Neutrophil (primary cell): Measurements from ENCODE around the gene BCAP29.

Experiments
- H3K27ac ChIP-seq: fragments of 200-600 bp; sonication (generic); 2 replicates; pipeline ENCODE4 v1.5.1; 2016; ENCODE audit warnings: mild to moderate bottlenecking, moderate library complexity
- H3K27me3 ChIP-seq: fragments of 200-600 bp; sonication (generic); 2 replicates; pipeline ENCODE4 v1.6.0; 2016; ENCODE audit warnings: mild to moderate bottlenecking
- H3K36me3 ChIP-seq: fragments of 200-600 bp; sonication (generic); 2 replicates; pipeline ENCODE4 v1.5.1; 2017
- H3K4me1 ChIP-seq, 2 experiments: fragments of 200-600 bp in 1 of 2; sonication (generic) in 1 of 2; 1 replicate in 1 of 2; 2 replicates in 1 of 2; pipeline versions ENCODE4 v1.5.1 to v1.6.1; 2013 to 2016; ENCODE audit warnings: low read depth in 1 of 2, low read length in 1 of 2, mild to moderate bottlenecking in 1 of 2, moderate library complexity in 1 of 2; ENCODE audit not compliant: control insufficient read depth in 1 of 2, insufficient read depth in 1 of 2
- H3K4me3 ChIP-seq, 2 experiments: fragments of 200-600 bp in 1 of 2; sonication (generic) in 1 of 2; 1 replicate in 1 of 2; 2 replicates in 1 of 2; pipeline ENCODE4 v1.5.1; 2013 to 2016; ENCODE audit warnings: low read depth in 1 of 2, low read length in 1 of 2, mild to moderate bottlenecking in 1 of 2, moderate library complexity in 1 of 2
- H3K9me3 ChIP-seq: fragments of 200-600 bp; sonication (generic); 2 replicates; pipeline ENCODE4 v1.5.1; 2016
- TF ChIP-seq, protein P1 (sequence below): fragments of 200-600 bp; sonication (generic); IDR thresholded peaks from 2 replicates; pipeline ENCODE4 v1.5.1; 2016; ENCODE audit warnings: antibody characterized with exemption

BCAP29 gene

DNA sequence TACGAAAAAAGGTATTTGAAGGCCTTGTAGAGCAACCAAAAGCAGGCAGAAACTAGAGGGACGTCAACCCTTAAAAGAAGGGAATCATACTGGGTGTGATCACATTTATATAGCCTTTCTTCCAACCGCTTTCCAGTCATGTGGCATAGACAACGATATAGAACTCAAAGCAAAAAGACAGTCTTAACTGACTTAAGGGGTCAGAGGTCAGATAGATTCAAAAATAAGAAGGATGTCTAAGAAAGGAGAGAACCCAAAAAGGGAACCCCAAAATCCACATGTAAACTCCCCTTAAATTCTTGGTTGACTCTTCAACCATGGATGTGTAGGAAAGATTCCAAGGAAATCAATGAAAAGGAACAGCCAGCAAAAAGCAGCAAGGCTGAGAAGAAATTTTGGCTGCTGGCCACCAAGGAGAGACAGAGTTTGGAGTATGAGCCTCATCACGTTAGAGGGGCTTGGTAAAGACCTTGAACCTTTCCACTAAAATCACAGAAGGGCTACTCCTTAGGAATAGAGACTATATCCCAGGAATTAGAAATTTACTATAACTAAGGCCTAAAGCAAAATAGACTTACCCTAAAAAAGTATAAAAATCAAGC lies 8.6 kb downstream of the BCAP29 start:
- H3K27ac ChIP-seq: no peak overlapping the region

DNA sequence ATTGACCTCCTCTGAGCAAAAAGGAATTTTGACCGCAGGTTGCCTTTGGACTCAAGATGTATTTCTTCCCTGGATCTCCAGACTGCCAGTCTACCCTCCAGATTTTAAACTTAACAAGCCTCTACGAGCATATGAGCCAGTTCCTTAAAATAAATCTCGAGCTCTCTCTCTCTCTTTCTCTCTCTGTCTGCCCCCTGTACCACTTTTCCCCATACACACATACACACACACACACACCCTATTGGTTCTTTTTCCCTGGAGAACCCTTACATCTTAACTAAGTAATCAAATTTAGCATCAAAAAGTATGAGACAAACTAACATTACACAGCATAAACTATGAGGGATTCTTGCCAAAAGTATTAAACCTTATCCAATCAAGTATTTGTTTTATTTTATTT lies 11.4 kb downstream of the BCAP29 start:
- Histone ChIP-seq H3K9me3 (no peaks in the 10 kb centered on the region), H3K36me3 (no peaks in the 10 kb centered on the region), H3K27me3 (no peaks in the 10 kb centered on the region), H3K4me1 (peaks cover 17 to 24% of the 10 kb centered on the region in 2 experiments), H3K27ac (no peak overlapping the region), H3K4me3 (no peak overlapping the region)
- TF ChIP-seq, protein P1, sequence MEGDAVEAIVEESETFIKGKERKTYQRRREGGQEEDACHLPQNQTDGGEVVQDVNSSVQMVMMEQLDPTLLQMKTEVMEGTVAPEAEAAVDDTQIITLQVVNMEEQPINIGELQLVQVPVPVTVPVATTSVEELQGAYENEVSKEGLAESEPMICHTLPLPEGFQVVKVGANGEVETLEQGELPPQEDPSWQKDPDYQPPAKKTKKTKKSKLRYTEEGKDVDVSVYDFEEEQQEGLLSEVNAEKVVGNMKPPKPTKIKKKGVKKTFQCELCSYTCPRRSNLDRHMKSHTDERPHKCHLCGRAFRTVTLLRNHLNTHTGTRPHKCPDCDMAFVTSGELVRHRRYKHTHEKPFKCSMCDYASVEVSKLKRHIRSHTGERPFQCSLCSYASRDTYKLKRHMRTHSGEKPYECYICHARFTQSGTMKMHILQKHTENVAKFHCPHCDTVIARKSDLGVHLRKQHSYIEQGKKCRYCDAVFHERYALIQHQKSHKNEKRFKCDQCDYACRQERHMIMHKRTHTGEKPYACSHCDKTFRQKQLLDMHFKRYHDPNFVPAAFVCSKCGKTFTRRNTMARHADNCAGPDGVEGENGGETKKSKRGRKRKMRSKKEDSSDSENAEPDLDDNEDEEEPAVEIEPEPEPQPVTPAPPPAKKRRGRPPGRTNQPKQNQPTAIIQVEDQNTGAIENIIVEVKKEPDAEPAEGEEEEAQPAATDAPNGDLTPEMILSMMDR: no peak

More for the DNA sequence above, 8.6 kb downstream of the BCAP29 start:
- Histone ChIP-seq H3K9me3 (no peaks in the 10 kb centered on the region), H3K36me3 (no peaks in the 10 kb centered on the region), H3K4me1 (peaks cover 12 to 13% of the 10 kb centered on the region in 2 experiments), H3K27me3 (no peaks in the 10 kb centered on the region), H3K4me3 (no peak overlapping the region)
- TF ChIP-seq, protein P1: no peak

DNA sequence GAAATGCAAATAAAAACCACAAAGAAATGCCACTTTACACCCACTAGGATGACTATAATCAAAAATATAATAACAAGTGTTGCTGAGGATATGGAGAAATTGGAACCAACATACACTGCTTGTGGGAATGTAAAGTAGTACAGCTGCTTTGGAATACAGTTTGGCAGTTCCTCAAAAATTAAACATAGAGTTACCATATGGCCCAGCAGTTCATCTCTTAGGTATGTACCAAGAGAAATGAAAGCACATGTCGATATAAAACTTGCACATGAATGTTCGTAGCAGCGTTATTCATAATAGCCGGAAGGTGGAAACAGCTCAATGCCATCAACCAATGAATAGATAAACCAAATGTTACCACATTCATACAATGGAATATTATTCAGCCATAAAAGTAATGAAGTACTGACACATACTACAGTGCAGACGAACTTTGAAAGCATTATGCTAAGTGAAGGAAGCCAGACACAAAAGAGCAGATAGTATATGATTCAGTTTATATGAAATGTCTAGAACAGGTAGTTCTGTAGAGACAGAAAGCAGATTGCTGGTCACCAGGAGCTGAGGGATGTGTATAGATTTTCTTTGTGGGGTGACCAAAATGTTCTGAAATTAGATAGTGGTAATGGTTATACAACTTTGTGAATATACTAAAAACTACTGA lies 12.4 kb downstream of the BCAP29 start:
- Histone ChIP-seq H3K36me3 (peaks cover 3% of the 10 kb centered on the region), H3K27me3 (no peaks in the 10 kb centered on the region), H3K9me3 (no peaks in the 10 kb centered on the region), H3K4me3 (no peak overlapping the region), H3K4me1 (peaks cover 17 to 24% of the 10 kb centered on the region in 2 experiments), H3K27ac (no peak overlapping the region)
- TF ChIP-seq, protein P1: no peak

DNA sequence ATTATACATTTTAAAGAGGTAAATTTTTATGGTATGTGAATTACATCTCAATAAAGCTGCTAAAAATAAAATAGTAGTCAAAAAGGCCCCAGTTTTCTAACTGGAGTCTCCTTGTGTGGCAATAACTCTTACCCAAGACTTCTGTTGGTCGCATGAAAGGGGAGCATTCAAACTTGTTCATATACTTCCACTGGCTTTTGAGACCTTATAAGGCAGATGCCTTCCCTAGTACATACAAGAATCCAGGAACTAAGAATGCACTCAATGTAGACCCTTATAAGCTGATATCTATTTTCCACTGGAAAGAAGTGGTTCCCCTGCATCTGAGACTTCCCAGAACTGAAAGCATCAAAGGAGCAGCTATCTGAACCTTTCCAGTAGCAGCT lies 13.0 kb downstream of the BCAP29 start:
- no peaks in the 10 kb centered on the region for H3K27me3 ChIP-seq
- H3K9me3 ChIP-seq: no peaks in the 10 kb centered on the region
- no peak overlapping the region for H3K27ac ChIP-seq
- H3K4me1 ChIP-seq: peaks cover 17 to 24% of the 10 kb centered on the region in 2 experiments
- H3K36me3 ChIP-seq: peaks cover 3% of the 10 kb centered on the region
- TF ChIP-seq, protein P1: no peak
- H3K4me3 ChIP-seq: no peak overlapping the region

DNA sequence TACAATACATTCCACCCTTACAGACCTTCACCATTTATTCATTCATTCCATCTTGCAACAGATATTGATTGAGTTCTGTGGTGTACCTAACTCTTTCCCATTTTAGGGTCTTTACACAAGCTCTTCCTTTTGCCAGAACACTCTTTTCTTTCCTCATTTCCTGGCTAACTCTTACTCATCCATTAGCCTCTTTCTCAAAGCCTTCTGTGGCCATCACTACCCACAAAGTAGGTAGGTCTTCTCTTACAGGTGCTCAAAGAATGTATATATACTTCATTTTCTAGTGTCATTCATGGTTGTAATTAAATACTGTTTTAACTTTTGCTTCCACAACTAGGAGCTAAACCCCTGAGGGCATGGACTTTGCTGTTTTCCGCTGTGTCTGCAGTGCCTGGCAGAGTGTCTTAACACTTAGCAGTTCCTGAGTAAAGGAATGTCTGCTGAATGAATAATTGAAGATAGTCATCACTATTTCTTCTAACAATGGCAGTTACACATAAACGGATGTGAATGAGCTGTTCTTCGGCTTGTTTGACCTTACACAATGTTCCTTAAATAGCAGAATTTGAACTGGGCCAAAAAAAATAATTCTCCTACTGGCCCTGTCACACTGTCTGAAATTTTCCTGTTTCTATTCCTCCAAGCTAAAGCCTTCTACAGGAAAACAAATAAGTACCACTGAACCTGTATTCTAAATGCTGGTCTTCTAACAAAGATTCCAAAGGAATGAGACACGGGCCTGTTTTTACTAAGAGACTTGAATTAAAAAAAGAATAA lies 15.1 kb downstream of the BCAP29 start:
- no peak overlapping the region for H3K27ac ChIP-seq

More for the DNA sequence above, 15.1 kb downstream of the BCAP29 start:
- Histone ChIP-seq H3K4me3 (no peak overlapping the region), H3K9me3 (no peaks in the 10 kb centered on the region), H3K27me3 (no peaks in the 10 kb centered on the region), H3K4me1 (peaks cover 17 to 29% of the 10 kb centered on the region in 2 experiments), H3K36me3 (peaks cover 3% of the 10 kb centered on the region)
- TF ChIP-seq, protein P1: no peak
